DND-41 (cell line): ENCODE measurements around the gene HLA-DOA.
A peak's percentile ranks its signal among the peaks of the same experiment; 100 is the strongest.

Source experiments
- ATAC-seq: fragments of 200-7000 bp; cut with Tn5 transposase; 3 replicates; pipeline ENCODE4 v1.9.1; 2021; ENCODE audit warnings: low read depth; ENCODE audit not compliant: insufficient read depth
- DNase-seq: peaks from one replicate; pipeline ENCODE4 v3.0.0-alpha.2; 2020
- H2AFZ ChIP-seq: 2 replicates; pipeline ENCODE4 v1.6.0; 2012; ENCODE audit warnings: low read depth, low read length
- H3K27ac ChIP-seq: 2 replicates; pipeline ENCODE4 v1.5.1; 2012; ENCODE audit warnings: low read length, inconsistent platforms
- H3K27me3 ChIP-seq: fragments of 200-600 bp; sonication (generic); 2 replicates; pipeline ENCODE4 v1.6.0; 2012; ENCODE audit warnings: low read length, mild to moderate bottlenecking, inconsistent platforms; ENCODE audit not compliant: insufficient read depth, poor library complexity
- H3K36me3 ChIP-seq: 2 replicates; pipeline ENCODE4 v1.5.1; 2012; ENCODE audit warnings: low read length, inconsistent platforms; ENCODE audit not compliant: insufficient read depth
- H3K4me1 ChIP-seq: 2 replicates; pipeline ENCODE4 v1.5.1; 2012; ENCODE audit warnings: mild to moderate bottlenecking, low read length; ENCODE audit not compliant: insufficient read depth
- H3K4me2 ChIP-seq: 2 replicates; pipeline ENCODE4 v1.6.0; 2012; ENCODE audit warnings: mild to moderate bottlenecking, moderate library complexity, low read length, inconsistent platforms; ENCODE audit not compliant: insufficient read depth
- H3K4me3 ChIP-seq, 2 experiments: fragments of 200-600 bp in 1 of 2; shearing (Covaris generic) in 1 of 2; 2 replicates each; pipeline ENCODE4 v1.5.1; 2012 to 2016; ENCODE audit warnings: inconsistent platforms in 2 of 2, low read length in 2 of 2, mild to moderate bottlenecking in 2 of 2, low read depth in 1 of 2, moderate library complexity in 1 of 2
- H3K79me2 ChIP-seq: 2 replicates; pipeline ENCODE4 v1.6.0; 2012; ENCODE audit warnings: low read length, inconsistent platforms; ENCODE audit not compliant: insufficient read depth
- H3K9ac ChIP-seq: 2 replicates; pipeline ENCODE4 v1.6.0; 2012; ENCODE audit warnings: low read depth, mild to moderate bottlenecking, inconsistent platforms, low read length, moderate library complexity
- H3K9me3 ChIP-seq: 2 replicates; pipeline ENCODE4 v1.5.1; 2012; ENCODE audit warnings: low read length, moderate library complexity, mild to moderate bottlenecking, inconsistent platforms; ENCODE audit not compliant: insufficient read depth, severe bottlenecking
- H4K20me1 ChIP-seq: 2 replicates; pipeline ENCODE4 v1.6.0; 2012; ENCODE audit warnings: low read length; ENCODE audit not compliant: insufficient read depth
- CTCF ChIP-seq: IDR thresholded peaks from 2 replicates; pipeline ENCODE4 v1.5.1; 2012; ENCODE audit warnings: borderline replicate concordance, low read length, moderate library complexity, mild to moderate bottlenecking; ENCODE audit not compliant: poor library complexity, severe bottlenecking; ENCODE audit errors: extremely low read depth
- EZH2 ChIP-seq: IDR thresholded peaks from 3 replicates; pipeline ENCODE4 v1.6.1; 2012; ENCODE audit warnings: borderline replicate concordance, low read depth, mild to moderate bottlenecking, moderate library complexity, low read length, inconsistent platforms; ENCODE audit not compliant: severe bottlenecking

Gene HLA-DOA

DNA sequence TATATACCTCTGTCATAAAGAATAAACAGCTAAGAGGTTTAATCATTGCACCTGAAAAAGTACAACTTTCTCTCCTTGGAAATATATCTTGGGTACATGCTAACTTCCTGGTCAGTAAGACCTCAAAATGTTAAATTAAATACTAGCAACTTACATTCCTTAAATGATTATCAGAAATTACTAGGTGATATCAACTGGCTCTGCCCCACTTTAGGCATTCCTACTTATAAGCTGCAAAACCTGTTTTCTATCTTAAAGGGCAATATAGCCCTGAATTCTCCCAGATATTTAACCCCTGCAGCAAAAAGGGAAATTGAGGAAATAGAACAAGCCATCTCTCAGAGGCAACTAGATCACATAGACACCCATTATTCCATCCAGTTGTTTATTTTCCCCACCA lies 43.2 kb upstream of the HLA-DOA start:
- no peak for ATAC-seq
- Histone ChIP-seq H4K20me1 (no peaks in the 10 kb centered on the region), H3K4me2 (no peak overlapping the region), H3K9ac (no peak overlapping the region), H3K79me2 (no peaks in the 10 kb centered on the region), H3K4me1 (no peaks in the 10 kb centered on the region), H3K9me3 (no peaks in the 10 kb centered on the region), H3K27ac (no peak overlapping the region), H3K36me3 (no peaks in the 10 kb centered on the region), H2AFZ (no peak overlapping the region), H3K4me3 (no peak overlapping the region), H3K27me3 (peaks cover 11% of the 10 kb centered on the region)
- DNase-seq, result no peak
- TF ChIP-seq CTCF (no peak), EZH2 (no peak)

DNA sequence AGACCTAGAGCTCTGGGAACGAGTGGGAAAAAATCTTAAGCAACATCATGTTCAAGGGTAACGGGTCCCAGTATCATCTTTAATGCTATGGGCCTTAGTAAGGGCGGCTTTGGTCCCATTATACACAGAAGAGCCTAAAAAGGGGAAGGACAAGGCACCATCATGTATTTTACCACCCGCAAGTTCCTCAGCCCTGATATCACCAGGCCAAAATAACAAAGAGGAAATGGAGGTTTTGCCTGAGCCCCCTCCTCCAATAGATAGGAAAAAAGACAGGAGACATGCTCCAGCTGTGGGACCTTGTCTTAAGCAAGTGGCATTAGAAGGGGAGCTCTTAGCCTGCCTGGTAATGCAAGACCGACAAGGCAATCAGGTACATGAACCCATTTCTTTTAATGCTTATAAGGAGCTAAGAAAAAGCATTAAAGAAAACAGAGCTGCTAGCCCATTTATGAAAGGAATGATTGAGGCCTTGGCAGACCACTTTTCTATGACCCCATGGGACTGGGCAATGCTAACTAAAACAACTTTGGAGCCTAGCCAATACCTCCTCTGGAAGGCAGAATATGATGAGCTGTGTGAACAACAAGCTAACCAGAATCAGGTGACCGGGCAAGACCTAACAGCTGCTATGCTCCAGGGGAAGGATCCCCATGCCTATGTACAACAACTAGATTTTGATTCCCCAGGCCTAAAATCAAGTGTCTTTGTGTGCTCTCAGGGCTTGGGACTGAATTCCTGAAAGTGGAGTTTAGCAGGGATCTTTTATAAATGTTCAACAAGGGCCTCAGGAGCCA lies 40.8 kb upstream of the HLA-DOA start:
- Histone ChIP-seq H3K4me2 (no peak overlapping the region), H3K27me3 (peaks cover 6% of the 10 kb centered on the region)
- TF ChIP-seq EZH2 (no peak), CTCF (no peak)

DNA sequence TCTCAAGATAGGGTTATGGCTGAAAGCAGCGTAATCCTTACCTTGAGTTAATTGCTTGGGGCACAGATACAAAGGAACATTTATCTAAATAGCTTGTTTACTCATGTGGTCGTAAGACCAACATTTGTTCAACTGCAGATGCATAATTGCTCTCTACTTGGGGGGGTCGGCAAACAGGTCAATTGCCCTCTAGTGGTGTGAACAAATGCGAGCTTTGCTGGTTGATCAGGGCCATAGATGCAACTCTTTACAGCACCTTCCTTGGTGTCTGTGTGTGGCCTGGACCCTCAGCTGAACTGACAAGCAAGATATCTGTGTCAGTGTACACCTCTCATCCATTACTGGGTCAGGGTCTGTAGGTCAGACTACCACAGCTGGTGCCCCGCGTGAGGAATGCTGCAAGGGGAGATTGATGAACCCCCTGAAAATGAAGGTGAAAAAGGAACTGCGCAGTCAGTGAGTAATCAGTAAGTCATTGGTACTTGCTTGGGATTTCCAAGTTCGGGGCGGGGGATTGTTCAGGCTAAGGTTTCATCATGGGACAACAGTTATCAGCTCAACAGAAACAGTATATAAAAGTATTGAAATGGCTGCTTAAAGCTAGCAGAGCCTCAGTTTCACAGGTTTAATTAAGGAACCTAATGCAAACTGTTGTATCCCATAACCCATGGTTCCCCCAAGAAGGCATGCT lies 40.1 kb upstream of the HLA-DOA start:
- Histone ChIP-seq H3K9me3 (no peaks in the 10 kb centered on the region), H3K4me1 (no peaks in the 10 kb centered on the region), H3K4me2 (no peak overlapping the region), H3K27ac (no peak overlapping the region), H2AFZ (no peak overlapping the region), H3K79me2 (no peaks in the 10 kb centered on the region), H3K4me3 (no peak overlapping the region), H3K9ac (no peak overlapping the region), H3K36me3 (no peaks in the 10 kb centered on the region), H4K20me1 (no peaks in the 10 kb centered on the region), H3K27me3 (peaks cover 6% of the 10 kb centered on the region)
- no peak for ATAC-seq
- no peak for DNase-seq
- TF ChIP-seq CTCF, result peak; percentile 27
- TF ChIP-seq EZH2, result no peak

More for the DNA sequence above, 40.8 kb upstream of the HLA-DOA start:
- no peak for DNase-seq
- Histone ChIP-seq H2AFZ (no peak overlapping the region), H3K36me3 (no peaks in the 10 kb centered on the region), H4K20me1 (no peaks in the 10 kb centered on the region), H3K79me2 (no peaks in the 10 kb centered on the region), H3K27ac (no peak overlapping the region), H3K9ac (no peak overlapping the region), H3K9me3 (no peaks in the 10 kb centered on the region), H3K4me1 (no peaks in the 10 kb centered on the region), H3K4me3 (no peak overlapping the region)
- no peak for ATAC-seq
